T-cell (primary cell): ENCODE measurements around the gene CALHM2. TPM values are rescaled to one million over a fixed set of nuclear protein-coding genes. Genes with fewer than 3 reads are reported as not detected.

Source experiments
- ATAC-seq, 4 experiments: fragments of 200-7000 bp in 3 of 4; fragments of 150-1000 bp in 1 of 4; cut with Tn5 transposase; replicated peaks in 1 of 4; 1 replicate in 3 of 4; 2 replicates in 1 of 4; pipeline ENCODE4 v1.10.0; 2021; ENCODE audit warnings: moderate library complexity in 3 of 4, mild to moderate bottlenecking in 2 of 4, moderate number of reproducible peaks in 1 of 4
- CTCF ChIA-PET, 2 donors: fragments of 300-600 bp; sonication (Branson Sonifier 250); formaldehyde crosslinking; loops; one replicate each; lab custom pipeline; 2022; ENCODE audit warnings: antibody characterized with exemption in 2 of 2; lab: Charles Lee
- POLR2A ChIA-PET, 2 donors: fragments of 300-600 bp; sonication (Branson Sonifier 250); formaldehyde crosslinking; loops; one replicate each; lab custom pipeline; 2022; ENCODE audit warnings: antibody characterized with exemption in 2 of 2; lab: Charles Lee
- DNase-seq, 35 experiments: peaks; one replicate each; pipeline versions ENCODE4 v3.0.0 to v3.0.0-alpha.2; 2013 to 2023
- H3K27ac ChIP-seq: one replicate; pipeline ENCODE4 v1.5.1; 2013; ENCODE audit warnings: low read length
- H3K27me3 ChIP-seq, 2 experiments: replicated peaks in 1 of 2; 1 replicate in 1 of 2; 2 replicates in 1 of 2; pipeline versions ENCODE4 v1.6.1 to v1.7.0; 2013; ENCODE audit warnings: low read length in 1 of 2, mixed read lengths in 1 of 2; ENCODE audit not compliant: control insufficient read depth in 2 of 2, insufficient read depth in 2 of 2; ENCODE audit errors: extremely low read depth in 1 of 2
- H3K36me3 ChIP-seq, 2 donors: 1 replicate in 1 of 2; 2 replicates in 1 of 2; pipeline versions ENCODE4 v1.6.1 to v1.7.0; 2013; ENCODE audit warnings: low read length in 1 of 2; ENCODE audit not compliant: control insufficient read depth in 2 of 2, insufficient read depth in 1 of 2; ENCODE audit errors: extremely low read depth in 1 of 2
- H3K4me1 ChIP-seq, 2 experiments: 1 replicate in 1 of 2; 2 replicates in 1 of 2; pipeline versions ENCODE4 v1.6.1 to v1.7.0; 2013; ENCODE audit warnings: low read length in 2 of 2, mixed read lengths in 1 of 2; ENCODE audit not compliant: insufficient read depth in 2 of 2, control insufficient read depth in 1 of 2; ENCODE audit errors: extremely low read depth in 1 of 2
- H3K4me3 ChIP-seq, 2 donors: 1 replicate in 1 of 2; 2 replicates in 1 of 2; pipeline versions ENCODE4 v1.5.1 to v1.7.0; 2013; ENCODE audit warnings: mild to moderate bottlenecking in 2 of 2, low read length in 1 of 2, moderate library complexity in 1 of 2; ENCODE audit not compliant: control insufficient read depth in 1 of 2; ENCODE audit errors: extremely low read depth in 1 of 2
- H3K9me3 ChIP-seq: 2 replicates; pipeline ENCODE4 v1.7.0; 2013
- H3K27ac Mint-ChIP-seq, 2 donors: one replicate each; pipeline ENCODE4 v1.8.0; 2020 to 2021; ENCODE audit warnings: mild to moderate bottlenecking in 2 of 2, mixed read lengths in 2 of 2
- H3K27me3 Mint-ChIP-seq, 2 donors: one replicate each; pipeline ENCODE4 v1.8.0; 2021 to 2022; ENCODE audit warnings: mixed read lengths in 2 of 2
- H3K36me3 Mint-ChIP-seq: one replicate; pipeline ENCODE4 v1.8.0; 2021; ENCODE audit warnings: mixed read lengths
- H3K4me1 Mint-ChIP-seq, 3 donors: one replicate each; pipeline ENCODE4 v1.8.0; 2020 to 2022; ENCODE audit warnings: mixed read lengths in 3 of 3, mild to moderate bottlenecking in 1 of 3
- H3K4me3 Mint-ChIP-seq, 3 donors: one replicate each; pipeline ENCODE4 v1.8.0; 2020 to 2022; ENCODE audit warnings: mild to moderate bottlenecking in 3 of 3, mixed read lengths in 3 of 3, moderate library complexity in 3 of 3
- H3K9me3 Mint-ChIP-seq, 3 donors: one replicate each; pipeline ENCODE4 v1.8.0; 2020 to 2022; ENCODE audit warnings: mixed read lengths in 3 of 3
- WGBS: methylation state at CpG from one replicate; pipeline ENCODE4 v1.1.5; 2013; ENCODE audit warnings: missing lambda C conversion rate; ENCODE audit not compliant: insufficient coverage; 5-methylcytosine and 5-hydroxymethylcytosine counted together
- total RNA-seq, 35 experiments: library from RNA in 6 of 35; stranded (reverse) in 6 of 35; fragments of 120-200 nt in 1 of 35; gene quantifications; one replicate each; pipeline versions ENCODE4 v1.2.1 to v1.2.4 and lab custom pipeline; 2013 to 2026

CALHM2 gene
- total RNA-seq, 5 donors from 2014 or later (not counting 1 experiment from before 2014, with no cell fraction given): 8.9 to 76.7 (median 46.8) TPM

DNA sequence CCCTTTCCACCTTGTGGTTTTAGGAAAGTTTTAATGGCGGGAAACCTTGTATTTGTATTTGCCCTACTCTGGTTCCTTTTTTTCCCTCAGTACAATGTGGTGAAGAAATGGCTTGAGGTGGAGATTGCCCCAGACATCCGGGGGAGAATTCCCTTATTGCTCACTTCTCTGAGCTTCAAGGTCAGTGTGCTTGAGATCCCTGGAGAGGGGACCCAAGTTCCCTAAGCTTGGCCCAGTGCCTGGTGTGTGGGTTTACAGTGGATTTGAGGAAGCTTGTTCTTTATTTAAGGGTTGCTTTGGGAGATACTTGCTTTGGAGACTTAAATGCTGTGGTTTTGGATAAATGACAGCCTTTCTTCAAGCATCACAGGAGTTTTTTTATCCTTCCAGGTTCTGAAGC is 18.3 kb downstream of the CALHM2 start:
- ChIA-PET POLR2A (no interaction called here), CTCF (no interaction called here)
- Histone ChIP-seq H3K36me3 (peaks cover 4 to 69% of the 10 kb centered on the region in 2 donors), H3K27me3 (no peaks in the 10 kb centered on the region), H3K4me3 (no peak overlapping the region), H3K9me3 (no peaks in the 10 kb centered on the region), H3K4me1 (peaks cover 4 to 15% of the 10 kb centered on the region in 2 experiments), H3K27ac (no peak overlapping the region)
- DNase-seq: no peak
- Mint-ChIP-seq H3K36me3 (peaks cover 47% of the 10 kb centered on the region), H3K27ac (no peak overlapping the region), H3K4me1 (peaks cover 22 to 25% (median 24%) of the 10 kb centered on the region in 3 donors), H3K27me3 (no peaks in the 10 kb centered on the region), H3K4me3 (no peak overlapping the region), H3K9me3 (no peaks in the 10 kb centered on the region)
- WGBS: no CpG with 5 or more reads among the region's 2 CpGs
- ATAC-seq: no peak

DNA sequence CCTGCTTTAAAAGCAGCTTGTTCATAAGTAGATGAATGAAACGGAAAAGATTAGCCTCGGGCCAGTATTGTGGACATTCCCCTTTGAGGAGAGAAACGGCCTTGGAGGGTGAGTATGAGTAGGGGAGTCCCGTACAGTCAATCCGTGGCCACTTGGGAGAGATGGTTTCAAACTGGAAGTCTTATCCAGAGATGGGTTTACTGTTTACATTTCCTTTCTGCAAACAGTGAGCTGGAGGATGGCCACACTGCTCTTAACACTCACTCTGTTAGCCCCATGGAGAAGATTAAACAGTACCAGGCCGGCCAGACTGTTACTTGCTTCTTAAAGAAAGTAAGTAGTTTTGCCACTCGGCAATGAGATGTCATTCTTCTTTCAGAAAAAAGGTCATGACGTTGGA is 20.3 kb downstream of the CALHM2 start:
- H3K27me3 Mint-ChIP-seq: no peaks in the 10 kb centered on the region
- no peak for DNase-seq
- ChIA-PET CTCF (no interaction called here), POLR2A (no interaction called here)
- peaks cover 31 to 35% (median 34%) of the 10 kb centered on the region in 3 donors for H3K4me1 Mint-ChIP-seq
- no peak overlapping the region for H3K4me3 Mint-ChIP-seq
- peaks cover 47% of the 10 kb centered on the region for H3K36me3 Mint-ChIP-seq
- 94% methylated on average over 5 of the region's 8 CpGs for WGBS
- H3K27ac Mint-ChIP-seq: no peak overlapping the region
- Histone ChIP-seq H3K9me3 (no peaks in the 10 kb centered on the region), H3K27me3 (no peaks in the 10 kb centered on the region), H3K4me1 (peaks cover 4 to 18% of the 10 kb centered on the region in 2 experiments), H3K27ac (no peak overlapping the region), H3K4me3 (no peak overlapping the region), H3K36me3 (peaks cover 0 to 65% of the 10 kb centered on the region in 2 donors)
- H3K9me3 Mint-ChIP-seq: no peaks in the 10 kb centered on the region
- ATAC-seq: no peak

DNA sequence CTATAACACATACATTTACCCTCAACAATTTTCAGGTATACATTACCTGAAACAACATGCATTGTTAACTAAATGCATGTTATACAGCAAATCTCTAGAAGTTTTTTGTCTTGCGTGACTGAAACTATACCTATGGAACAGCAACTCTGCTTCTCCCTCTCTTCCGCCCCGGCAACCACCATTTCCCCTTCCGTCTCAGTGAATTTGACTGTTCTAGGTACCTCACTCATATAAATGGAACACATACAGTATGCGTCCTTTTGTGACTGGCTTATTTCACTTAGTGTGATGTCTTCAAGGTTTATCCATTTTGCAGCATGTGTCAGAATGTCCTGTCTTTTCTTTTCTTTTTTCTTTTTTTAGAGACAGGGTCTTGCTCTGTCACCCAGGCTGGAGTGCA is 22.5 kb downstream of the CALHM2 start:
- Mint-ChIP-seq H3K4me1 (peaks cover 31 to 35% (median 34%) of the 10 kb centered on the region in 3 donors), H3K27ac (peak overlapping the region; percentile 2 to 40), H3K4me3 (peak overlapping the region in 2 of 3 donors; percentile 3 to 67), H3K27me3 (no peaks in the 10 kb centered on the region), H3K9me3 (no peaks in the 10 kb centered on the region), H3K36me3 (peaks cover 52% of the 10 kb centered on the region)
- Histone ChIP-seq H3K4me1 (peaks cover 4 to 18% of the 10 kb centered on the region in 2 experiments), H3K4me3 (no peak overlapping the region), H3K27me3 (no peaks in the 10 kb centered on the region), H3K9me3 (no peaks in the 10 kb centered on the region), H3K27ac (peak overlapping the region; percentile 4), H3K36me3 (peaks cover 0 to 63% of the 10 kb centered on the region in 2 donors)
- 81% methylated on average over 3 of the region's 5 CpGs for WGBS
- peak; percentile 76 to 85 (median 80) for ATAC-seq
- peak in 10 of 35 experiments; percentile 6 to 33 (median 14) for DNase-seq
- ChIA-PET CTCF (interaction anchor here in 1 of 2 donors (1.3 kb wide), 1 partner anchor 13 kb away, joined by 4 read pairs; no protein-coding TSS in a partner anchor), POLR2A (no interaction called here)

DNA sequence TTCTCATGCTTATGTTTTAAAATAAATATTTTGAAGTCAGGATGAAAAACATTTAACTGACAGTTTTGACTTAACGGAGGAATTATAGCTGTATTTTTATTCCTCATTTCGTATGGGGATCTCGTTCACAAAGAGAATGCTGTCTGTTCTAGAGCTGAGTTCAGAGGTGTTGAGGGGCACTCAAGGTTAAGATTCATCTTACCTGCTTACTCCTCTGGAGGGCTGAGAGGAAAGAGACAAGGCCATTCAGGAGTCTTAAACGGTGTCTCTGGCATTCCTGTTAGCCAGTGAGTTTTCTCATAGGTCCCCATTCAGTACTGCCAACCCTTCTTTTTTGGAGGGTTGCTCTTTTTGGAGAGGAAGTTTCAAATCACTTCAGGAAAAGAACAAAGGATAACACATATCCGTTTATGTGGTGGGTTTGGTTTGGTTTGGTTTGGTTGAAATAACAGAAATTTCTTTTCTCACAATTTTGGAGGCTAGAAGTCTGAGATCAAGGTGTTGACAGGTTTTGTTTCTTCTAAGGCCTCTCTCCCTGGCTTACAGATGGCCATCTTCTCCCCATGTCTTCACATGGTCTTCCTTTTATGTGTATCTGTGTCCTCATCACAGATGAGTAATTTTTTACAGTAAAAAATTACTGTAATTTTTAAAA is 23.1 kb downstream of the CALHM2 start:
- Mint-ChIP-seq H3K27me3 (no peaks in the 10 kb centered on the region), H3K9me3 (no peaks in the 10 kb centered on the region), H3K36me3 (peaks cover 57% of the 10 kb centered on the region), H3K27ac (peak overlapping the region; percentile 50 to 64), H3K4me1 (peaks cover 31 to 35% (median 34%) of the 10 kb centered on the region in 3 donors), H3K4me3 (peak overlapping the region in 2 of 3 donors; percentile 3 to 67)
- peak in 3 of 4 experiments; percentile 55 to 73 (median 59) for ATAC-seq
- no peaks in the 10 kb centered on the region for H3K9me3 ChIP-seq
- H3K36me3 ChIP-seq: peaks cover 0 to 63% of the 10 kb centered on the region in 2 donors
- ChIA-PET POLR2A (no interaction called here), CTCF (interaction anchor here in 1 of 2 donors (0.8 kb wide), 1 partner anchor 54 kb away, joined by 3 read pairs; no protein-coding TSS in a partner anchor)
- DNase-seq: peak in 1 of 35 experiments; percentile 17
- no peaks in the 10 kb centered on the region for H3K27me3 ChIP-seq
- H3K27ac ChIP-seq: peak overlapping the region; percentile 4
- H3K4me1 ChIP-seq: peaks cover 4 to 18% of the 10 kb centered on the region in 2 experiments
- no peak overlapping the region for H3K4me3 ChIP-seq
- 100% methylated on average over 3 of the region's 5 CpGs for WGBS

DNA sequence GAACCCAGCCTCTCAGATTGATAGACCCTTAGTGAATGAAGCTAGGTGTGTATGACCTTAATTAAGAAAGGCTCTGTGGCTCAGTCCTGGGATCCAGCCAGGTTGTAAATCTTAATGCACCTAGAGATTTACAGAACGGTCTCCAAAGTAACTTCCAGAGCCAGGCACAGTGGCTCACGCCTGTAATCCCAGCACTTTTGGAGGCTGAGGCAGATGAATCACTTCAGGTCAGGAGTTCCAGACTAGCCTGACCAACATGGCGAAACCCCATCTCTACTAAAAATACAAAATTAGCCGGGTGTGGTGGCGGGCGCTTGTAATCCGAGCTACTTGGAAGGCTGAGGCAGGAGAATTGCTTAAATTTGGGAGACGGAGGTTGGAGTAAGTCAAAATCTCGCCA is 24.3 kb downstream of the CALHM2 start:
- Histone ChIP-seq H3K27ac (no peak overlapping the region), H3K36me3 (peaks cover 0 to 63% of the 10 kb centered on the region in 2 donors), H3K4me3 (no peak overlapping the region), H3K9me3 (no peaks in the 10 kb centered on the region), H3K4me1 (peaks cover 4 to 18% of the 10 kb centered on the region in 2 experiments), H3K27me3 (no peaks in the 10 kb centered on the region)
- WGBS: 100% methylated on average over 2 of the region's 9 CpGs
- DNase-seq (no peak), ATAC-seq (no peak)
- Mint-ChIP-seq H3K4me3 (no peak overlapping the region), H3K27me3 (no peaks in the 10 kb centered on the region), H3K9me3 (no peaks in the 10 kb centered on the region), H3K27ac (no peak overlapping the region), H3K4me1 (peaks cover 31 to 35% (median 34%) of the 10 kb centered on the region in 3 donors), H3K36me3 (peaks cover 63% of the 10 kb centered on the region)
- ChIA-PET POLR2A (no interaction called here), CTCF (no interaction called here)

DNA sequence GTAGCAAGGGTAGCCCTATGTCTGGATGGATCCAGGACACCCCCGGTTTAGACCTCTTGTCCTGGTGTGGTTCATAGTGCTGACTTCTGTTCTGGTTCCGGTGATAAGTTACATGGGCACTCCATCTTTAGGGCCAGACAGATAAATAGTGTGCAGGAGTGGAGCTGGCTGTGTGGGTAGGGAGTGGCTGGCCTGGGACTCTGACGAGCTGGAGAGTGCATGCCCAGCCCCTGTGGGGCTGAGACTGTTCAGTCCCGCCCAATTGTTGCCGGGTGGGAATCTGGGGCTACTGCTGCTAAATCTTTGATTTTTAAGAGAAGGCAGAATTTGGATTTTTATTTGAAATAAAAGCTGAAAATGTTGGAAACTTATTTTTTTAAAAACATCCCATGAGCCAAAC is 28.4 kb downstream of the CALHM2 start:
- H3K9me3 ChIP-seq: no peaks in the 10 kb centered on the region
- ChIA-PET CTCF (no interaction called here), POLR2A (no interaction called here)
- Mint-ChIP-seq H3K4me1 (peaks cover 6 to 12% (median 7%) of the 10 kb centered on the region in 3 donors), H3K27me3 (no peaks in the 10 kb centered on the region), H3K27ac (no peak overlapping the region), H3K36me3 (peaks cover 69% of the 10 kb centered on the region), H3K4me3 (no peak overlapping the region), H3K9me3 (no peaks in the 10 kb centered on the region)
- no peak overlapping the region for H3K4me3 ChIP-seq
- H3K4me1 ChIP-seq: peaks cover 0 to 3% of the 10 kb centered on the region in 2 experiments
- H3K27ac ChIP-seq: no peak overlapping the region
- no peaks in the 10 kb centered on the region for H3K27me3 ChIP-seq
- ATAC-seq (no peak), DNase-seq (no peak)
- 98% methylated on average over 4 of the region's 5 CpGs for WGBS
- peaks cover 7 to 79% of the 10 kb centered on the region in 2 donors for H3K36me3 ChIP-seq
